KMS-11 (cell line): ENCODE data around the gene SEBOX.
A peak's percentile ranks its signal among the peaks of the same experiment; 100 is the strongest.

Experiments used
- H2AFZ ChIP-seq: fragments of 200-600 bp; sonication (generic); 2 replicates; pipeline ENCODE4 v1.6.1; 2016; ENCODE audit warnings: antibody characterized with exemption, mixed run types, low read depth
- H3K27ac ChIP-seq: fragments of 200-600 bp; sonication (generic); 2 replicates; pipeline ENCODE4 v1.6.1; 2016; ENCODE audit warnings: mild to moderate bottlenecking, mixed run types
- H3K27me3 ChIP-seq: fragments of 200-600 bp; sonication (generic); 2 replicates; pipeline ENCODE4 v1.6.1; 2017; ENCODE audit warnings: mild to moderate bottlenecking, low read depth, mixed run types, moderate library complexity; ENCODE audit not compliant: insufficient read depth
- H3K36me3 ChIP-seq: fragments of 200-600 bp; sonication (generic); 2 replicates; pipeline ENCODE4 v1.6.1; 2017; ENCODE audit warnings: mild to moderate bottlenecking, mixed run types; ENCODE audit not compliant: insufficient read depth
- H3K4me1 ChIP-seq: fragments of 200-600 bp; sonication (generic); 2 replicates; pipeline ENCODE4 v1.6.1; 2016; ENCODE audit warnings: mild to moderate bottlenecking, low read depth, mixed run types; ENCODE audit not compliant: poor library complexity, severe bottlenecking
- H3K4me2 ChIP-seq: fragments of 200-600 bp; sonication (generic); 2 replicates; pipeline ENCODE4 v1.7.0; 2016; ENCODE audit warnings: mild to moderate bottlenecking, mixed run types
- H3K4me3 ChIP-seq: fragments of 200-600 bp; sonication (generic); IDR thresholded peaks from 2 replicates; pipeline ENCODE4 v1.6.1; 2017; ENCODE audit warnings: low read depth, low read length, mixed read lengths; ENCODE audit not compliant: insufficient read depth
- H3K79me2 ChIP-seq: fragments of 200-600 bp; sonication (generic); 2 replicates; pipeline ENCODE4 v1.6.1; 2016; ENCODE audit warnings: low read depth, mixed run types; ENCODE audit not compliant: insufficient read depth
- H3K9ac ChIP-seq: fragments of 200-600 bp; sonication (generic); 2 replicates; pipeline ENCODE4 v1.6.1; 2016; ENCODE audit warnings: mild to moderate bottlenecking, mixed run types
- H4K20me1 ChIP-seq: fragments of 200-600 bp; sonication (generic); 2 replicates; pipeline ENCODE4 v1.6.1; 2016; ENCODE audit warnings: mild to moderate bottlenecking, mixed run types; ENCODE audit not compliant: insufficient read depth
- CTCF ChIP-seq: fragments of 200-600 bp; sonication (generic); conservative IDR thresholded peaks from 2 replicates; pipeline ENCODE4 v1.6.1; 2017; ENCODE audit warnings: low read depth, mild to moderate bottlenecking, antibody characterized with exemption, low read length, moderate library complexity, mixed read lengths

SEBOX gene

GRCh38 chr17:28371245-28372202, 6.5 kb upstream of the SEBOX start, which contains the start of gene SARM1:
TSS of gene SARM1 (plus strand) at chr17:28371694. CDS start at chr17:28372033, 339 bp downstream.
- Histone ChIP-seq H3K27ac (no peak within 1 kb of the TSS), H4K20me1 (no peaks in the 10 kb centered on the region), H3K9ac (peak within 1 kb of the TSS; percentile 41; the same call in 1 of the 2 replicates)

GRCh38 chr17:28370744-28371103, 5.7 kb upstream of the SEBOX start:
- Histone ChIP-seq H3K36me3 (no peaks in the 10 kb centered on the region), H3K79me2 (no peaks in the 10 kb centered on the region), H3K27ac (no peak overlapping the region), H2AFZ (peak overlapping the region; percentile 98; the same call in 1 of the 2 replicates), H3K4me3 (no peak overlapping the region), H3K27me3 (no peaks in the 10 kb centered on the region; the same call in 1 of the 2 replicates), H3K4me2 (peak overlapping the region; percentile 94), H4K20me1 (no peaks in the 10 kb centered on the region), H3K4me1 (peaks cover 18% of the 10 kb centered on the region), H3K9ac (no peak overlapping the region)
- no peak for TF ChIP-seq CTCF

More at GRCh38 chr17:28371245-28372202, 6.5 kb upstream of the SEBOX start, which contains the start of gene SARM1:
- no peak for TF ChIP-seq CTCF
- Histone ChIP-seq H3K36me3 (no peaks in the 10 kb centered on the region), H3K27me3 (no peaks in the 10 kb centered on the region; the same call in 1 of the 2 replicates), H3K4me1 (peaks cover 18% of the 10 kb centered on the region), H2AFZ (peak within 1 kb of the TSS; percentile 98), H3K79me2 (no peaks in the 10 kb centered on the region), H3K4me3 (no peak within 1 kb of the TSS), H3K4me2 (peak within 1 kb of the TSS; percentile 94)

- peak within 1 kb of the TSS; percentile 98; the same call in 1 of the 2 replicates for H2AFZ ChIP-seq
- no peak within 1 kb of the TSS for H3K4me3 ChIP-seq
- peaks cover 18% of the 10 kb centered on the region for H3K4me1 ChIP-seq
- TF ChIP-seq CTCF = no peak
- no peaks in the 10 kb centered on the region for H3K36me3 ChIP-seq
- H3K79me2 ChIP-seq = no peaks in the 10 kb centered on the region
- H3K27ac ChIP-seq = no peak within 1 kb of the TSS
- H3K4me2 ChIP-seq = peak within 1 kb of the TSS; percentile 94
- no peaks in the 10 kb centered on the region; the same call in 1 of the 2 replicates for H3K27me3 ChIP-seq
- H3K9ac ChIP-seq = no peak within 1 kb of the TSS
- H4K20me1 ChIP-seq = no peaks in the 10 kb centered on the region
Measured at GRCh38 chr17:28370035-28370743, 5.2 kb upstream of the SEBOX start, which contains the start of gene VTN. TSS of gene VTN (minus strand) at chr17:28370307. CDS start at chr17:28370203, 104 bp downstream.

- no peak for TF ChIP-seq CTCF
- H3K4me3 ChIP-seq = no peak overlapping the region
- no peak overlapping the region for H3K27ac ChIP-seq
- H3K4me1 ChIP-seq = peaks cover 18% of the 10 kb centered on the region
- no peak overlapping the region for H3K9ac ChIP-seq
- H4K20me1 ChIP-seq = no peaks in the 10 kb centered on the region
- H3K36me3 ChIP-seq = no peaks in the 10 kb centered on the region
- no peak overlapping the region for H2AFZ ChIP-seq
- no peaks in the 10 kb centered on the region; the same call in 1 of the 2 replicates for H3K27me3 ChIP-seq
- no peaks in the 10 kb centered on the region for H3K79me2 ChIP-seq
- H3K4me2 ChIP-seq = no peak overlapping the region
Measured at GRCh38 chr17:28369684-28370034, 4.7 kb upstream of the SEBOX start.
